Measurements from ENCODE around the gene SPATA20.

Gene SPATA20

GRCh38 chr17:50560185-50560824 lies 13.3 kb downstream of the SPATA20 start, which contains the start of gene CACNA1G:
TSS of gene CACNA1G (plus strand) at chr17:50560715. CDS start at chr17:50561460, 745 bp downstream.
- DNase-seq, result peak; percentile 48

DNA sequence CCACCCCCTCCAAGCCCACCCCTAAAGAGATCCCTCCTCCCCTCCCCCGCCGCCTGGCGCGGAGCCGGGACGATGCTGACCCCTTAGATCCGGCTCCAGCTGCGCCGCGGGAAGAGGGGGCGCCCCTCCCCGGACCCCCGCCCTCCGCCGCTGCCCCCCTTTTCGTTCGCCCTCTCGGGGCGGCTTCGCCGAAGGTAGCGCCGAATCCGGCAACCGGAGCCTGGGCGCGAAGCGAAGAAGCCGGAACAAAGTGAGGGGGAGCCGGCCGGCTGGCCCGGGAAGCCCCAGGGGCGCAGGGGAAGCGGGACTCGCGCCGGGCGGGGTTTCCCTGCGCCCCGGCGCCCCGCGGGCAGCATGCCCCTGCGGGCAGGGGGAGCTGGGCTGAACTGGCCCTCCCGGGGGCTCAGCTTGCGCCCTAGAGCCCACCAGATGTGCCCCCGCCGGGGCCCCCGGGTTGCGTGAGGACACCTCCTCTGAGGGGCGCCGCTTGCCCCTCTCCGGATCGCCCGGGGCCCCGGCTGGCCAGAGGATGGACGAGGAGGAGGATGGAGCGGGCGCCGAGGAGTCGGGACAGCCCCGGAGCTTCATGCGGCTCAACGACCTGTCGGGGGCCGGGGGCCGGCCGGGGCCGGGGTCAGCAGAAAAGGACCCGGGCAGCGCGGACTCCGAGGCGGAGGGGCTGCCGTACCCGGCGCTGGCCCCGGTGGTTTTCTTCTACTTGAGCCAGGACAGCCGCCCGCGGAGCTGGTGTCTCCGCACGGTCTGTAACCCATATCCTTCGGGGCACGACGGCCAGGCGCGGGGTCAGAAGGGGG lies 14.2 kb downstream of the SPATA20 start:
- no peak for DNase-seq

DNA sequence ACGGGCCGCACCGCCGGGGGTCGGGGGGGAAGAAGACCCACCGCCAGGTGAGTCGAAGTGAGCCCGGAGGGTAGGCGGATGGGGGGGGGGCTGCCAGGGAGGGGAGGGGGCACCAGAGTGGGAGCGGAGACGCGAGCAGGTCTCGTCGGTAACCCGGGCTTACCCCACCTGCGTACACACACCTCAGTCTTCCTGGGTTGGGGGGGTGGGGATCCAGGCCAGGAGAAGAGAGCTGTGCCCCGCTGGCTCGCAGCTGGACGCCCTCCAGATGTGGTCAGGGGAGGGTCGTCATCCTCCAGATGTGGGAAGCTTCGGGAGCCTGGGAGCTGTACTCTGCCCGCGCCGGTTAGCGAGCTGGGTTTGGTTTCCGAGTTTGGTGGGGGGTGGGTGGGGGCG lies 14.8 kb downstream of the SPATA20 start:
- no peak for DNase-seq

- no peak for DNase-seq
Measured at GRCh38 chr17:50562242-50563091, 15.5 kb downstream of the SPATA20 start.

DNA sequence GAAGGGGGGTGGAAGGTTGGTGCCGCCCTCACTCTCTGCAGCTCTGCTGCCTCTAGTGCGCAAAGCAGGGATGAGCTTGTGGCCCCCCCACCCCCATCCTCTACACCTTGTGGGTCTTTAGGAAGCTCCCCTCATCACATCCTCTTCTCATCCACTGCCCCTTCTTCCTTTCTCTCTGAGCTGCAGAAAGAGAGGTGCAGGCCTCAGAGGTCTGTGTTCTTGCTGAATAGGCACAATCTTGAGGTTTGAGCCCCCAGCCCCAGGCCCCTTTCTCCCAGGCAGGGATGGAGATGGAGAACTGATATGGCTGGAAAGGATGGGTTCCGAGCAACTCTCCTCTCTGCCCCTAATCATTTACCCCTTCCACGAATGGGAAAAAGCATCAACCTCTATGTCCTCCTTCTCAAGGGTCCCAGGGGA lies 16.1 kb downstream of the SPATA20 start:
- DNase-seq, result no peak

GRCh38 chr17:50564916-50565315 lies 17.9 kb downstream of the SPATA20 start:
- DNase-seq, result no peak

DNA sequence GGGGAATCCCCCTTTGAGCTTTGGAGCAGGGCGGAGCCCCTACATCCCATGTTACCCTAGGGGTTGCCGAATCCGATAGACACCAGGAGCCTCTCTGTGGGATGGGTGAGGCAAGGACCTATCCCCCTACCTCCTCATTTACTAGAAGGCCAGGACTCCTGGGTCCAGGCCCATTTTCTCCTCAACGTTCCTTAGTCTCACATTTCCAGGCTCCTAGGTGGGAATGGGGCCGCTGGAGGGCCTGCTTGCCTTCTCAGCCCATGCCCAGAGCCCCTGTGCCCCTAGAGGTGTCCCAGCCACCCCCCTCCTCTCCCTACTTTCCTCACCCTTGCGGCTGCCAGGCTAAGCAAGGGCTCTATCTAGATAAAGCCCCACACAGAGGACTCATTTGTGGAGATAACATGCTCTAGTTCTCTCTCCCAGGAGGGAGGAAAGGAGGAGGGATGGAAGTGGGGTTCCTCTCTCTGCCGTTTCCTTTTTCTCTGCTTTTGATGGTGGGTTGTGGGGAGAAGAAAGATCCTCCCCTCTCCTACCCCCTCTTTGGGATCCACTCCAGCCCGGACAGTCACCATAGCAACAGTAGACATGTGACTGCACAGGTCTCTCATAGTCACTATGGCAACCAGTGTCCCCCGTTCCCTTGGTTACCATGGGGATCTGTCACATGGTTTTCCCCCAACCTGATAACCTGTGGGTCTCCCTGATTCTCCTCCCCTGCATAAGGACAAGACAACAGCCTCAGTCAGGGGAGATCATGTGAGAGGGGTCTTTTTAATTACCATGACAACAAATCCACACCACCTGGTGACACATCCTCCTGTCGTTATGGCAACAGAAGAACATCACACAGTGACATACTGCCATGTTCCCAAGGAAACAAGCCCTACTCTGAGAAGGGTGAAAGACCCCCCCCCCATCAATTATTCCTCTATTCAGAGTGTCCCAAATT lies 18.7 kb downstream of the SPATA20 start:
- DNase-seq, result no peak

- no peak for DNase-seq
Measured at GRCh38 chr17:50566886-50567285, 19.9 kb downstream of the SPATA20 start.

- DNase-seq, result no peak
Measured at GRCh38 chr17:50568659-50569058, 21.7 kb downstream of the SPATA20 start.

- DNase-seq, result no peak
Measured at GRCh38 chr17:50569592-50569991, 22.6 kb downstream of the SPATA20 start.

DNA sequence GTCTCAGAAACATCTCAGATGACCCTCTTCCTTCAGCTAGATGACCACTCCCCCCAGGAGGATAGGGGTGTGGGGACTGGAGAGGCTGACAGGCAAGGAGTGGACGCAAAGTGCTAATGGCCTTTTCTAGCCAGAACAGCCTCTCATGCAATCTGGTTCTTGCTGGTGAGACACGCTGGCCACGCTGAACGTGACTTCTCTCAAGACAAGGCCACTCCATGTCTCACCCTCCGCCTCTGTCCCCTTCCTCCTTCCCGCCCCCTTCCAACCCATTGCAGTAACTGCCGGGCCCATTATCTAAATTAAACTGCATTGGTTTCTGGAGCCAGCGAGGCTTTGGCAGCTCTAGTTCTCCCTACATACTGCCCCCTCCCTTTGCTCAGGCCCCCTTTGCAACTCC lies 23.1 kb downstream of the SPATA20 start:
- DNase-seq, result no peak

- no peak for DNase-seq
Measured at GRCh38 chr17:50570528-50570927, 23.6 kb downstream of the SPATA20 start.

- no peak for DNase-seq
Measured at GRCh38 chr17:50571681-50572080, 24.7 kb downstream of the SPATA20 start.

DNA sequence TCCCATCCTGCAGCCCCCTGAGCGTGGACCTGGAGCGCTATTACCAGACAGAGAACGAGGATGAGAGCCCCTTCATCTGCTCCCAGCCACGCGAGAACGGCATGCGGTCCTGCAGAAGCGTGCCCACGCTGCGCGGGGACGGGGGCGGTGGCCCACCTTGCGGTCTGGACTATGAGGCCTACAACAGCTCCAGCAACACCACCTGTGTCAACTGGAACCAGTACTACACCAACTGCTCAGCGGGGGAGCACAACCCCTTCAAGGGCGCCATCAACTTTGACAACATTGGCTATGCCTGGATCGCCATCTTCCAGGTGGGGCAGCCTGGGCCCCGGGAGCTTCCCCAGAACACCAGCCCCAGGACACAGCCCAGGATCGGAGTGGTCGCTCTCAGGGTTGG lies 25.6 kb downstream of the SPATA20 start:
- DNase-seq, result no peak

DNA sequence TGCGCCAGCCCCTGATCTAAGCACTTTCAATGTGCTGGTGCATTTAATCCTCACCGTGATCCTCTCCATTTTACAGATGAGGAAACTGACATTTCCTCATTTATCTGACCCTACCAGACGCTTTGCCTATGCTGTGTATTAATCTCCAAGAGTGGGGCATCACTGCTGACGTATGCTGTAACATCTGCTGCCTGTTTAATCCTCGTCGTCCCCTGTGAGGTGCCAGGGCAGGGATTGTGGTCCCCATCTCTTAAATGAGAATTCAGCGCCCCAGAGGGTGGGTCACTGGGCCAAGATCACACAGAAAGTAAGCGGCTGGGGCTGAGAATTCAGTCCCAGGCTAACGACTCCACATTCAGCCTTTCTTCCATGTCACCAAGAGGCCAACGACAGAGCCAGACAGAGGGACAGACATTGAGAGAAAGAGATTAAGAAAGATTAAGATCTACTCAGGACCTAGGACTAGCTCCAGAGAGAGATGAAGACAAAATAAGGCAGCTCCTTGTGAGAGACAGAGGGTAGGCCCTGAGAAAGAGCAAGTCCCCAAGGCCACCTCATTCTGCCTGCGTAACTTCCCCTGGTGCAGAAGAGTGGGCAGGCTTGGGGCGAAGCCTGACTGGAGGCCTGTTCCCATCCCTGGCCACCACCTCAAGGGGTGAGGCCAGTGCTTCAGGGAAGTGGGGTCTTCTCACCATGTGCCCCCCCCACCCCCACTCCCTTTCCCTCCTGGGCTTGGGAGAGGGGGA lies 27.1 kb downstream of the SPATA20 start:
- no peak for DNase-seq

DNA sequence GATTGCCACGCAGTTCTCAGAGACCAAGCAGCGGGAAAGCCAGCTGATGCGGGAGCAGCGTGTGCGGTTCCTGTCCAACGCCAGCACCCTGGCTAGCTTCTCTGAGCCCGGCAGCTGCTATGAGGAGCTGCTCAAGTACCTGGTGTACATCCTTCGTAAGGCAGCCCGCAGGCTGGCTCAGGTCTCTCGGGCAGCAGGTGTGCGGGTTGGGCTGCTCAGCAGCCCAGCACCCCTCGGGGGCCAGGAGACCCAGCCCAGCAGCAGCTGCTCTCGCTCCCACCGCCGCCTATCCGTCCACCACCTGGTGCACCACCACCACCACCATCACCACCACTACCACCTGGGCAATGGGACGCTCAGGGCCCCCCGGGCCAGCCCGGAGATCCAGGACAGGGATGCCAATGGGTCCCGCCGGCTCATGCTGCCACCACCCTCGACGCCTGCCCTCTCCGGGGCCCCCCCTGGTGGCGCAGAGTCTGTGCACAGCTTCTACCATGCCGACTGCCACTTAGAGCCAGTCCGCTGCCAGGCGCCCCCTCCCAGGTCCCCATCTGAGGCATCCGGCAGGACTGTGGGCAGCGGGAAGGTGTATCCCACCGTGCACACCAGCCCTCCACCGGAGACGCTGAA lies 28.7 kb downstream of the SPATA20 start:
- no peak for DNase-seq

GRCh38 chr17:50576864-50577263 lies 29.9 kb downstream of the SPATA20 start:
- no peak for DNase-seq

DNA sequence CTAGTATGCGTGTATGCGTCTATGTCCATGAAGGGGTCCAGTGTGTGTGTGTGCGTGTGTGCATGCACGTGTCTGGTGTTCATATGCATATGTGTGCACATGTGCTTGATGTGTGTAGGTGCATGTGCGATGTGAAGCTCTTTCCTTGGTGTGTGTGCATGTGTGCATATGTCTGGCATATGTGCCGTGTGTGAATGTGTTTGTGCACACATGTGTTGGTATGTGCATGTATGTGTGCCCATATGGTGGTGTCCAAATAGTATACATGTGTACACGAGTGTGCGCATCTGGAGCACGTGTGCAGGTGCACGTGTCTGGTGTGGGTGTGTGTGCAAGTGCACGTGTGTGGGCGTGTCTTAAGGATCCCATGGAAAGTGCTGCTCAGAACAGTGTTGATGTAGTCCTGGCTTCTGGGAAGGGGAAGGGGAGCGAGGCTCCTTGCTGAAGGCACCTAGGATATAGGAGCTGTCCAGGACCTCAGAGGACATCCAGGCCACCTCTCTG lies 30.5 kb downstream of the SPATA20 start:
- DNase-seq, result no peak

DNA sequence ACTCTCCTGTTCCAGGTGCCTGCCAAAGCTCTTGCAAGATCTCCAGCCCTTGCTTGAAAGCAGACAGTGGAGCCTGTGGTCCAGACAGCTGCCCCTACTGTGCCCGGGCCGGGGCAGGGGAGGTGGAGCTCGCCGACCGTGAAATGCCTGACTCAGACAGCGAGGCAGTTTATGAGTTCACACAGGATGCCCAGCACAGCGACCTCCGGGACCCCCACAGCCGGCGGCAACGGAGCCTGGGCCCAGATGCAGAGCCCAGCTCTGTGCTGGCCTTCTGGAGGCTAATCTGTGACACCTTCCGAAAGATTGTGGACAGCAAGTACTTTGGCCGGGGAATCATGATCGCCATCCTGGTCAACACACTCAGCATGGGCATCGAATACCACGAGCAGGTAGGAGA lies 31.2 kb downstream of the SPATA20 start:
- DNase-seq, result no peak

- no peak for DNase-seq
Measured at GRCh38 chr17:50579399-50579798, 32.4 kb downstream of the SPATA20 start.

- no peak for DNase-seq
Measured at GRCh38 chr17:50580646-50581045, 33.7 kb downstream of the SPATA20 start.
